ENCODE results near the gene ADCK1. TPM values are rescaled to one million over a fixed set of nuclear protein-coding genes. Genes with fewer than 3 reads are reported as not detected.

ADCK1 gene
- total RNA-seq, 1 experiment from 2014 or later: 11.4 TPM

GRCh38 chr14:77869340-77869739 is 69.4 kb downstream of the ADCK1 start:
- peaks cover 4% of the 10 kb centered on the region; the same call in 1 of the 2 replicates for H3K36me3 Mint-ChIP-seq
- ChIA-PET CTCF (no interaction called here), POLR2A (no interaction called here)
- TF ChIP-seq ZNF232 (CRISPR knock-in tag; IDR thresholded peaks at IDR 0.05) (no peak), MLX (CRISPR knock-in tag; IDR thresholded peaks at IDR 0.05) (no peak), ATF2 (CRISPR knock-in tag; IDR thresholded peaks at IDR 0.05; ENCODE audit: borderline replicate concordance, low read depth) (no peak), GABPB1 (CRISPR knock-in tag; IDR thresholded peaks at IDR 0.05) (no peak), ATF3 (CRISPR knock-in tag; conservative IDR thresholded peaks at IDR 0.05) (no peak), MXD4 (CRISPR knock-in tag; IDR thresholded peaks at IDR 0.05; ENCODE audit: borderline replicate concordance) (no peak), SMAD3 (CRISPR knock-in tag; IDR thresholded peaks at IDR 0.05; ENCODE audit: borderline replicate concordance) (no peak), JUN (CRISPR knock-in tag; IDR thresholded peaks at IDR 0.05) (no peak)
- no peak for ATAC-seq
- no peaks in the 10 kb centered on the region for H3K27me3 Mint-ChIP-seq (ENCODE audit: low read depth)
- H3K4me1 Mint-ChIP-seq: no peaks in the 10 kb centered on the region
- no peak overlapping the region for H3K27ac Mint-ChIP-seq
- H3K9me3 Mint-ChIP-seq: peaks cover 5% of the 10 kb centered on the region
- DNase-seq (ENCODE audit: low spot score): no peak
- H3K4me3 Mint-ChIP-seq: no peak overlapping the region

DNA sequence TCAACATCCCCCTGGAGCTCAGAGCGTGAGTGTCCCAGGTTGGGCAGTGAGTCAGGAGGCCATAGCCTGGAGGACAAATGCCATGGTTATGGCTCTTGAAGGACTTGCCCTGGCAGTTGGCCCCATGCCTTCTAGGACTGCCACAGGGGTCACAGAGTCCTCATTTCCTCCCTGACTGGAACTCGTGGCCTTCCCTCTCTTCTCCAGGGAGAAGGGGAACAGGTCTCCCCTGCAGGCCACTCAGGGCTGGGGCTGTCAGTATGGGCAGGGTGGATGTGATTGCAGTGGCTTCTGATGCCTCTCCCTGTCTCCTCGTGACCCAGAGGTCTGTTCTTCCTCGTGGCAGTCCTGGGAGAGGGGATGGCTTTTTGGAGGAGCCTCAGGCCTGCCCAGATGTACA is 70.7 kb downstream of the ADCK1 start:
- ATAC-seq (no peak), DNase-seq (ENCODE audit: low spot score) (no peak)
- TF ChIP-seq FOXK1 (CRISPR knock-in tag; IDR thresholded peaks at IDR 0.05): no peak
- TF ChIP-seq E2F5 (CRISPR knock-in tag; IDR thresholded peaks at IDR 0.05): no peak
- TF ChIP-seq ZNF396 (CRISPR knock-in tag; IDR thresholded peaks at IDR 0.05; ENCODE audit: borderline replicate concordance): no peak
- TF ChIP-seq TEAD1 (CRISPR knock-in tag; IDR thresholded peaks at IDR 0.05): no peak
- no peak for TF ChIP-seq JAZF1 (CRISPR knock-in tag; IDR thresholded peaks at IDR 0.05)
- TF ChIP-seq FOXP4 (CRISPR knock-in tag; IDR thresholded peaks at IDR 0.05): no peak
- TF ChIP-seq, protein P1, sequence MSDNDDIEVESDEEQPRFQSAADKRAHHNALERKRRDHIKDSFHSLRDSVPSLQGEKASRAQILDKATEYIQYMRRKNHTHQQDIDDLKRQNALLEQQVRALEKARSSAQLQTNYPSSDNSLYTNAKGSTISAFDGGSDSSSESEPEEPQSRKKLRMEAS (CRISPR knock-in tag; IDR thresholded peaks at IDR 0.05): no peak
- TF ChIP-seq ZNF532 (CRISPR knock-in tag; IDR thresholded peaks at IDR 0.05; ENCODE audit: borderline replicate concordance): no peak
- TF ChIP-seq NR1H2 (CRISPR knock-in tag; IDR thresholded peaks at IDR 0.05): no peak
- no peak for TF ChIP-seq IRF2 (CRISPR knock-in tag; IDR thresholded peaks at IDR 0.05; ENCODE audit: borderline replicate concordance, low read depth)
- no peak for TF ChIP-seq STAT6 (CRISPR knock-in tag; conservative IDR thresholded peaks at IDR 0.05; ENCODE audit: low read depth)
- H3K27ac Mint-ChIP-seq: no peak overlapping the region
- CTCF ChIA-PET: interaction anchor here (0.9 to 5.4 kb wide), 2 partner anchors 10 to 109 kb away, joined by 4 to 23 read pairs; no protein-coding TSS in a partner anchor
- H3K9me3 Mint-ChIP-seq: peaks cover 3% of the 10 kb centered on the region
- no peak overlapping the region for H3K4me3 Mint-ChIP-seq
- H3K27me3 Mint-ChIP-seq (ENCODE audit: low read depth): no peaks in the 10 kb centered on the region; the same call in 1 of the 2 replicates
- POLR2A ChIA-PET: interaction anchor here (0.7 kb wide), 1 partner anchor 108 kb away, joined by 4 read pairs; no protein-coding TSS in a partner anchor
- H3K36me3 Mint-ChIP-seq: no peaks in the 10 kb centered on the region; the same call in 1 of the 2 replicates
- H3K4me1 Mint-ChIP-seq: no peaks in the 10 kb centered on the region

All from WTC11 (cell line).